Measurements from ENCODE around the gene TEC.

DNA sequence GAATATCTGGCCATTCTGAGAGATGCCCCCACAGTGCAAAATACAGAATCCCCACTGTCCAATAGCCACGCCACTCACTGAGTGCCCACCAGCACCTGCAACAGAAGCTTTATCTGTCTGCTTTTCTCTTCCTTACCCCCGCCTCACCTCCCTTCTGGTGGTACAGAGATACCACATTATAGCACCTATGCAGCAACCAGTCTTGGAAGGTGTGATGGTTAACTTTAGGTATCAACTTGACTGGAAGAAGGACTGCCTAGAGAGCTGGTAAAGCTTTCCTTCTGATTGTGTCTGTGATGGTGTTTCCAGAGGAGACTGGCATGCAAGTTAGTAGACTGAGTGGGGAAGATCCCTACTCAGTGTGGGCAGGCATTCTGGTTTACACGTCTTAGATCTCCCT is 73.8 kb downstream of the TEC start:
- TF ChIP-seq ZFX (IDR thresholded peaks at IDR 0.05) (no peak), CTCF (conservative IDR thresholded peaks at IDR 0.05) (no peak)

All from C4-2B (cell line).